ENCODE measurements around the gene ARHGEF33.

Gene ARHGEF33

GRCh38 chr2:38889575-38889974, at the start of gene ARHGEF33:
ARHGEF33 (plus strand) TSS chr2:38889875; CDS start chr2:38919448, 29,573 bp downstream.
- no peak for DNase-seq (ENCODE audit: low spot score)
- in situ Hi-C loops (cut with MboI; ENCODE audit: low sequenced_read_pairs, unreplicated experiment), result no loop called here
- TF ChIP-seq, protein P1, sequence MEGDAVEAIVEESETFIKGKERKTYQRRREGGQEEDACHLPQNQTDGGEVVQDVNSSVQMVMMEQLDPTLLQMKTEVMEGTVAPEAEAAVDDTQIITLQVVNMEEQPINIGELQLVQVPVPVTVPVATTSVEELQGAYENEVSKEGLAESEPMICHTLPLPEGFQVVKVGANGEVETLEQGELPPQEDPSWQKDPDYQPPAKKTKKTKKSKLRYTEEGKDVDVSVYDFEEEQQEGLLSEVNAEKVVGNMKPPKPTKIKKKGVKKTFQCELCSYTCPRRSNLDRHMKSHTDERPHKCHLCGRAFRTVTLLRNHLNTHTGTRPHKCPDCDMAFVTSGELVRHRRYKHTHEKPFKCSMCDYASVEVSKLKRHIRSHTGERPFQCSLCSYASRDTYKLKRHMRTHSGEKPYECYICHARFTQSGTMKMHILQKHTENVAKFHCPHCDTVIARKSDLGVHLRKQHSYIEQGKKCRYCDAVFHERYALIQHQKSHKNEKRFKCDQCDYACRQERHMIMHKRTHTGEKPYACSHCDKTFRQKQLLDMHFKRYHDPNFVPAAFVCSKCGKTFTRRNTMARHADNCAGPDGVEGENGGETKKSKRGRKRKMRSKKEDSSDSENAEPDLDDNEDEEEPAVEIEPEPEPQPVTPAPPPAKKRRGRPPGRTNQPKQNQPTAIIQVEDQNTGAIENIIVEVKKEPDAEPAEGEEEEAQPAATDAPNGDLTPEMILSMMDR (IDR thresholded peaks at IDR 0.05; ENCODE audit: borderline replicate concordance, control extremely low read depth, extremely low read depth, insufficient read depth, missing control alignments), result no peak

DNA sequence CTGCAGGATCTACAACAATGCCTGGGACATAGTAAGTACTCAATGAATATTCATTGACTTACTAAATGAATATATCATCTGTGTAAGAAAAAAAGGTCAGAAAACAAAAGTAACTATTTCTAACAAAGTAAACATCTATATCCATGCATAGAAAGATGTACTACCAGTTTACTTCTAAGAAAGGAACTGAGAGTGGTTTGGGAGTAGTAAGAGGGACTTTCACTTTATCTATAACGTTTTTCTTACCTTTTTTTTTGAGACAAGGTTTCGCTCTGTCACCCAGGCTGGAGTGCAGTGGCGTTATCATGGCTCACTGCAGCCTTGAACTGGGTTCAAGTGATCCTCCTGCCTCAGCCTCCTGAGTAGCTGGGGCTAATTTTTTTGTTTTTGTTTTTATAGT, 39.6 kb upstream of the ARHGEF33 start:
- in situ Hi-C loops (cut with MboI; ENCODE audit: low sequenced_read_pairs, unreplicated experiment), result no loop called here
- DNase-seq (ENCODE audit: low spot score), result peak; percentile 59

GRCh38 chr2:38856165-38856564, 33.5 kb upstream of the ARHGEF33 start:
- DNase-seq (ENCODE audit: low spot score), result no peak
- TF ChIP-seq, protein P1 (IDR thresholded peaks at IDR 0.05; ENCODE audit: borderline replicate concordance, control extremely low read depth, extremely low read depth, insufficient read depth, missing control alignments), result no peak
- in situ Hi-C loops (cut with MboI; ENCODE audit: low sequenced_read_pairs, unreplicated experiment), result no loop called here

More for the DNA sequence above, 39.6 kb upstream of the ARHGEF33 start:
- TF ChIP-seq, protein P1 (IDR thresholded peaks at IDR 0.05; ENCODE audit: borderline replicate concordance, control extremely low read depth, extremely low read depth, insufficient read depth, missing control alignments), result no peak

DNA sequence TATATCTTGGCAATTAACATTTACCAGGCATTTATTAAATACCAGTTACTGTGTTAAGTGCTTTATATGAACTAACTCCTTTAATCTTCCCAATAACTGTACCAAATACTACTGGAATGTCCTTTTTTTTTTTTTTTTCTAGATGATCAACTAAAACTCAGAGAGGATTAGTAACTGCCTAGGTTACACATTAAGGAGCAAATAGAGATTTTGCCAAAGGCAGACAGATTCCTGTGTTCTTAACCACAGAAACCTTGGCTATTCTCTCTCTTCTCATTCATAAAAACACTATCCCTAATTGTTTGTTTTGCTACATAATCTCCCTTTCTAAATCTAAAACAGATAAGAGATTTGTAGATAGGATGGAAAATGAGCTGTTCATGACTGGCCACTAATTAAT, 27.2 kb upstream of the ARHGEF33 start:
- in situ Hi-C loops (cut with MboI; ENCODE audit: low sequenced_read_pairs, unreplicated experiment), result no loop called here
- DNase-seq (ENCODE audit: low spot score), result no peak
- TF ChIP-seq, protein P1 (IDR thresholded peaks at IDR 0.05; ENCODE audit: borderline replicate concordance, control extremely low read depth, extremely low read depth, insufficient read depth, missing control alignments), result no peak

DNA sequence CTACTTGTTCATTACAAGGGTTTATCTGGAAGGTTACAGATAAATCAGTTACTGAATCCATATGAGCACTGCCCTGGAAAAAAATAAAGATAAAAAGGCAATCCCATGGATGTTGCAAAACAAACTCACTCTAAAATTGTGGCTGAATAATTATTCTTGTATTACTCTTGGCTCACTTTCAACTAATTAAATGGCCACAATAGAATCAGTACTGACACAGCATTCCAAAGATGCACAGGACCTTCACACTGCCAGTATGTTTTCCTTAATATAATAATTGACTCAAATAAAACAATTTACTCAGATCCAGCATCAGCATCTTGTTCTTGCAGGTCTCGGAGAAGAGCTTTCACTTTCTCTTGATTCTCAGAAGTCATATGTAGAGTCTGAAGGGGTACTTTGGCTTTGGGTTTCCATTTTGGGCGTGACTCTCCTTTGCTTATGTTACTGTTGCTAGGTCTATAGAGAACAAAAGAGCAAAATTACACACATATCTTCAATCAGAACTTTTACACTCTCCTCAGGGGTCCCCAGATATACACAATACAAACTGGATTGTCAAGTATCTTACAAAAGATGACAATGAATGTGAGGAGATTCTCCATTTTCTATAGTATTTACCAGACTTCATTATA, 26.5 kb upstream of the ARHGEF33 start:
- TF ChIP-seq, protein P1 (IDR thresholded peaks at IDR 0.05; ENCODE audit: borderline replicate concordance, control extremely low read depth, extremely low read depth, insufficient read depth, missing control alignments), result no peak
- in situ Hi-C loops (cut with MboI; ENCODE audit: low sequenced_read_pairs, unreplicated experiment), result no loop called here
- peak; percentile 35 for DNase-seq (ENCODE audit: low spot score)

GRCh38 chr2:38866773-38867443, 22.8 kb upstream of the ARHGEF33 start:
- DNase-seq (ENCODE audit: low spot score), result no peak
- TF ChIP-seq, protein P1 (IDR thresholded peaks at IDR 0.05; ENCODE audit: borderline replicate concordance, control extremely low read depth, extremely low read depth, insufficient read depth, missing control alignments), result no peak
- in situ Hi-C loops (cut with MboI; ENCODE audit: low sequenced_read_pairs, unreplicated experiment), result no loop called here

Measured in GM13976 (cell line).